ENCODE data around the gene SMOC2.
A peak's percentile ranks its signal among the peaks of the same experiment; 100 is the strongest.
"Not testable (repeated sequence)": the region's sequence is repeated elsewhere in the genome, so short reads cannot be mapped to it uniquely, and the experiment has no call there.

Gene SMOC2

GRCh38 chr6:168694797-168695196 is 253.8 kb downstream of the SMOC2 start:
- not testable (repeated sequence) for DNase-seq

DNA sequence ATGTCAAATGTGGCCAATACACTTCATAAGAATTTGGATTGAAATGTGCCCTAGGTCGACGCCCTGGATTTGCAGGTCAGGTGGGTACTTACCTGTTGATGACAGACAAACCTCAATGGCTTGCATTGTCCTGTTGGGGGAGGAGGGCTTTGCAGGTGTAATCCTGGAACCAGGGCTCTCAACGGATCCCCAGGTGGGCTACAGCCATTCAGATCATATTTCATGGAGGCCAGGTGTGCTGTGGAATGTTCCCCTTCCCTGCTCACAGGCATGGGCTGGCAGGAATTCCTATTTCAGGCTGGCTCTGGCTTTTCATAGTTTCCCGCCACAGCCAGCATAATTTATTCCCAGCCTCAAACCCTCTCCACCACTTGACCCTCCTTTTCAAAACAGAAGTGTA is 254.7 kb downstream of the SMOC2 start:
- no peak for DNase-seq

- no peak for DNase-seq
Measured at GRCh38 chr6:168698923-168699322, 257.9 kb downstream of the SMOC2 start.

- DNase-seq, result no peak
Measured at GRCh38 chr6:168699631-168700295, 258.8 kb downstream of the SMOC2 start.

GRCh38 chr6:168700880-168701279 is 259.9 kb downstream of the SMOC2 start:
- DNase-seq, result no peak

GRCh38 chr6:168703990-168704389 is 263.0 kb downstream of the SMOC2 start:
- DNase-seq, result no peak

GRCh38 chr6:168704678-168705077 is 263.7 kb downstream of the SMOC2 start:
- no peak for DNase-seq

- not testable (repeated sequence) for DNase-seq
Measured at GRCh38 chr6:168705271-168705670, 264.3 kb downstream of the SMOC2 start.

- DNase-seq, result no peak
Measured at GRCh38 chr6:168706471-168707177, 265.6 kb downstream of the SMOC2 start.

- no peak for DNase-seq
Measured at GRCh38 chr6:168708526-168708925, 267.5 kb downstream of the SMOC2 start.

DNA sequence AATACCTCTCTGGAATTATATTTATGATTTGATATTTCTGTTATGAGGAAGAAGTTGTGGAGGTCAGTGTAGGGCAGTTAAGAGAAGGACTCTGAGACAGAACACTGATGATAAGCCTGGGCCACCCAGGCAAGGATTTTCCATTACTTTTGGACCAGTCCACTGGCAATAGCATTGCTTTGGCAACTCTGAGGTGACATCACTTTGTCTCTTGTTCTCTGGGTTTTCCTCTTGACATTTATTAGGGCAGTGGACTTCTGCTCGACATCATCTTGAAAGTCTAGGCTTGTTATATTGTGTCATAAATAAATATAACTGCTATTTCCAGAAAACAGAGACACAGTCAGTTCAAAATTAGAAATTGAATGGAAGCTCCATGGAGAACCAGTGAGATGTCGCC is 268.0 kb downstream of the SMOC2 start:
- no peak for DNase-seq

GRCh38 chr6:168709390-168709789 is 268.4 kb downstream of the SMOC2 start:
- no peak for DNase-seq

- no peak for DNase-seq
Measured at GRCh38 chr6:168709991-168710390, 269.0 kb downstream of the SMOC2 start.

- no peak for DNase-seq
Measured at GRCh38 chr6:168711049-168711640, 270.2 kb downstream of the SMOC2 start.

GRCh38 chr6:168711666-168712300 is 270.8 kb downstream of the SMOC2 start:
- DNase-seq, result no peak

DNA sequence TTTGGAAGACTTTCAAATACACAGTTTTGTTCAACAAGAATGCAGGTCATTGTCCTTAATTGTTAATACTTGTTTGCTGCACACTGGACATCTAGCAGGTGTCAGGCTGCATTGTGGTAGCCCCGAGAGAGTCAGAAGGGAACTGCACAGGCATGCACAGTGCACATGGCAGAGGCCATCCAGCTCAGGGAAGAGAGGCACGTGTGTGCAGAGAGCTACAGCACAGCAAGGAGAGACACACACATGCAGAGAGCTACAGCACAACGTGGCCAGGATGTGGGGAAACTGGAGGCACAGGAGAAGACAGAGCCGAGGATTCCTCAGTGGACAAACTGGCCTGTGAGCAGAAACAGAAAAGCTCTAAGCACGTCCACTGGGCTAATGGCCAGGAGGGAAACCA is 272.0 kb downstream of the SMOC2 start:
- no peak for DNase-seq

DNA sequence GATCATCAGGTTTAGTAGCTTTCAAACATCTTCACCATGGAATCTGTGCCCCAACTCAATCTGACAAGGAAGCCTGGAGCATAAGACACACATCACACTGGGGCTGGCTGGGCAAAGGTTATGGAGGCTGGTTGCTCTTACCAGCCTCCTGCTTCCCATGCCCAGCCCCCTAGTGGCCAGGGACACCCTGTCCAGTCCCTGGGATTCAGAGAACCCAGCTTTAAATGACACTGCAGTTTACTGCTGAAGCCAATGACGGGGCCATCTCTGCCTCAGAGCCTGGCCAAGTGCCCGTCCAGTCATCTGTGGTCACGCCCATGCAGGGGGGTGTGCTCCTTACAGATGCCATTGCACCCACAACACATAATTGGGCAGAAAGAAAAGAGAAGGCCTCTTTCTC is 272.9 kb downstream of the SMOC2 start:
- DNase-seq, result peak; percentile 9

DNA sequence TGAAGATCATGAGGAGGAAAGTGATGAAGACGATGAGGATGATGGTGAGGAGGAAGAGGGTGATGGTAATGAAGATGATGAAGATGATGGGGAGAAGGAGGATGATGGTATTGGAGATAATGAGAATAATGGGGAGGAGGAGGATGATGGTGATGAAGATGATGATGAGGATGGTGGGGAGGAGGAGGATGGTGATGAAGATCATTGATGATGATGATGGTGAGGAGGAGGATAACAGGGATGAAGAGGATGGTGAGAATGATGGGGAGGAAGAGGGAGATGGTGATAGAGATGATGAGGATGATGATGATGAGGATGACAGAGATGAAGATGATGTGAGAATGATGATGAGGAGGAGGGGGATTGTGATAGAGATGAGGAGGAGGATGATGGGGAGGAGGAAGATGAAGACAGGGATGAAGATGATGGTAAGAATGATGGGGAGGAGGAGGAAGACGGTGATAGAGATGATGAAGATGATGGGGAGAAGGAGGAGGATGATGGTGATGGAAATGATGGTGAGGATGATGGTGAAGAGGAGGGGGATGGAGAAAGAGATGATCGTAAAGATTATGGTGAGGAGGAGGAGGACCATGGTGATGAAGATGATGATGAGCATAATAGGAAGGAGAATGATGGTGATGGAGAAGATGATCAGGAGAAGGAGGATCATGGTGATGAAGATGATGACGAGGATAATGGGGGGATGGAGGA is 273.7 kb downstream of the SMOC2 start:
- DNase-seq, result no peak

DNA sequence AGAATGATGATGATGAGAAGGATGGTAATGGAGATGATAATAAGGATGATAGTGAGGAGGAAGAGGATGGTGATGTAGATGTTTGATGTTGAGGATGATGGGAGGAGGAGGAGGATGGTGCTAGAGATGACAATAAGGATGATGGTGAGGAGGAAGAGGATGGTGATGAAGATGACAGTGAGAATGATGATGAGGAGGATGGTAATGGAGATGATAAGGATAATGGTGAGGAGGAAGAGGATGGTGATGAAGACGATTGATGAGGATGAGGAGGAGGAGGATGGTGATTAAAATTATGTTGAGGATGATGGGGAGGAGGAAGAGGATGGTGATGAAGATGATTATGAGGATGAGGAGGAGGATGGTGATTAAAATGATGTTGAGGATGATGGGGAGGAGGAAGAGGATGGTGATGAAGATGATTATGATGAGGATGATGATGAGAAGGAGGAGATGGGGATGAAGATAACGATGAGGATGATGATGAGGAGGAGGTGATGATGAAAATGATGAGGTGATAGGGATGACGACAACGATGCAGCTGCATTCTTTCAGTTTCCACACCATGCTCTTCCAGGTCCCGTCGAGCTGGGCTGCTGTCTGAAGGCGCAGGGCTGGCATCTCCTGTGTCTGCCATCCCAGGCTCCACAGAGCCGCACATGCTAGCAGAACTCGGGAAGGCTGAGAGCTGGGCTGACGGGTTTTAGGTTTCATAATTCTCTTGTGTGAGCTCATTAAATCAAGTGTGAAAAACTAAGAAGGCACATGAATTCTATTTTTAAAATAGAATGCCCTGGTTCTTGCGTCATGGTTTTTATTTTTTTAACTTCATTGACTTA is 274.9 kb downstream of the SMOC2 start:
- DNase-seq, result no peak

- DNase-seq, result no peak
Measured at GRCh38 chr6:168716581-168716980, 275.6 kb downstream of the SMOC2 start.

DNA sequence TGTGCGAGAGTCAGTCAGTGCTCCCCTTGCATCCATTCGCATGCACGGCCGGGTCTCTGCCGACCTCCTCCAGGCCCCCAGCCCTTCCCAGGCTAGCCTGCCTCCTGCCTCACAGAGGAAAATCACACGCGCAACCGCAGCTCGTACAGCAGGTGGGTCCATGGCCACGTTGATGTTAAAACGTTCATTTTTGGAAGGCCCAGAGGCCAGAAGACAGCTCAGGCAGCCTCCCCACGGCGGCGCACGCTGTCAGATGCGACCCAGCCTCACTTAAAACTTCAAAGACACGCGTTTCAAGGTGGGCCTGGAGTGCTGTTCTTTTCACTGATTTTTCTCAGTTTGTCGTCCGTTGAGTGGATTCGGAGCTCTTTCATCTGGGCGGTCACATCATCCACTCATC is 276.5 kb downstream of the SMOC2 start:
- DNase-seq, result no peak

Data from stimulated activated CD4-positive, alpha-beta T cell treated with anti-CD3 and anti-CD28 coated beads, Interleukin-15, amount 100 ng/mL, for 24 hours (primary cell).